DOHH2 (cell line): ENCODE measurements around the gene IL23R.

Experiments used
- H3F3A ChIP-seq: fragments of 200-600 bp; sonication (generic), shearing (Covaris generic); 2 replicates; pipeline ENCODE4 v1.6.0; 2016; ENCODE audit warnings: antibody characterized with exemption, mild to moderate bottlenecking; ENCODE audit not compliant: control insufficient read depth, insufficient read depth
- H3K27ac ChIP-seq: fragments of 200-600 bp; sonication (generic); 2 replicates; pipeline ENCODE4 v1.5.1; 2014; ENCODE audit warnings: low read depth, mild to moderate bottlenecking, low read length, moderate library complexity
- H3K27me3 ChIP-seq: fragments of 200-600 bp; sonication (generic); 2 replicates; pipeline ENCODE4 v1.6.1; 2014; ENCODE audit warnings: mild to moderate bottlenecking, low read length, mixed read lengths; ENCODE audit not compliant: control insufficient read depth
- H3K36me3 ChIP-seq: fragments of 200-600 bp; sonication (generic); 2 replicates; pipeline ENCODE4 v1.6.1; 2014; ENCODE audit warnings: mild to moderate bottlenecking, low read length, moderate library complexity, mixed read lengths; ENCODE audit not compliant: control insufficient read depth
- H3K4me1 ChIP-seq: fragments of 200-600 bp; sonication (generic); 2 replicates; pipeline ENCODE4 v1.6.1; 2014; ENCODE audit warnings: mild to moderate bottlenecking, low read length, mixed read lengths; ENCODE audit not compliant: control insufficient read depth
- H3K4me2 ChIP-seq: fragments of 200-600 bp; sonication (generic); 2 replicates; pipeline ENCODE4 v1.6.0; 2014; ENCODE audit warnings: mild to moderate bottlenecking, low read length, moderate library complexity
- H3K4me3 ChIP-seq: fragments of 200-600 bp; sonication (generic); 2 replicates; pipeline ENCODE4 v1.5.1; 2014; ENCODE audit warnings: mild to moderate bottlenecking, low read length, mixed read lengths
- H3K79me2 ChIP-seq: fragments of 200-600 bp; sonication (generic); 2 replicates; pipeline ENCODE4 v1.6.1; 2014; ENCODE audit warnings: mild to moderate bottlenecking, low read length, mixed read lengths; ENCODE audit not compliant: control insufficient read depth
- H3K9me2 ChIP-seq: fragments of 200-600 bp; sonication (generic); replicated peaks from 2 replicates; pipeline ENCODE4 v1.6.1; 2014; ENCODE audit warnings: mild to moderate bottlenecking, low read length, mixed read lengths; ENCODE audit not compliant: control insufficient read depth
- H3K9me3 ChIP-seq: fragments of 200-600 bp; sonication (generic); 2 replicates; pipeline ENCODE4 v1.6.1; 2014; ENCODE audit warnings: antibody characterized with exemption, low read length, mixed read lengths; ENCODE audit not compliant: control insufficient read depth, insufficient read depth
- H4K20me1 ChIP-seq: fragments of 200-600 bp; sonication (generic); 2 replicates; pipeline ENCODE4 v1.6.0; 2014; ENCODE audit warnings: low read depth, mild to moderate bottlenecking, antibody characterized with exemption, low read length, moderate library complexity; ENCODE audit not compliant: control insufficient read depth, insufficient read depth
- EZH2phosphoT487 ChIP-seq: fragments of 200-600 bp; sonication (generic); IDR thresholded peaks from 2 replicates; pipeline ENCODE4 v1.6.1; 2017; ENCODE audit warnings: borderline replicate concordance, mild to moderate bottlenecking, antibody characterized with exemption, low read length, moderate library complexity, mixed read lengths
- TF ChIP-seq, protein P1 (sequence below): fragments of 200-600 bp; sonication (generic); IDR thresholded peaks from one replicate; pipeline ENCODE4 v1.5.1; 2014; ENCODE audit warnings: antibody characterized with exemption, mild to moderate bottlenecking, low read depth, low read length; ENCODE audit not compliant: poor library complexity, severe bottlenecking

Gene IL23R

GRCh38 chr1:67170751-67171573 lies 4.7 kb downstream of the IL23R start:
- Histone ChIP-seq H3K9me3 (no peaks in the 10 kb centered on the region), H4K20me1 (no peaks in the 10 kb centered on the region), H3F3A (no peaks in the 10 kb centered on the region), H3K4me2 (no peak overlapping the region), H3K79me2 (no peaks in the 10 kb centered on the region), H3K4me1 (no peaks in the 10 kb centered on the region), H3K27me3 (no peaks in the 10 kb centered on the region), H3K36me3 (no peaks in the 10 kb centered on the region), H3K4me3 (no peak overlapping the region), H3K27ac (no peak overlapping the region), H3K9me2 (no peaks in the 10 kb centered on the region)
- TF ChIP-seq, protein P1, sequence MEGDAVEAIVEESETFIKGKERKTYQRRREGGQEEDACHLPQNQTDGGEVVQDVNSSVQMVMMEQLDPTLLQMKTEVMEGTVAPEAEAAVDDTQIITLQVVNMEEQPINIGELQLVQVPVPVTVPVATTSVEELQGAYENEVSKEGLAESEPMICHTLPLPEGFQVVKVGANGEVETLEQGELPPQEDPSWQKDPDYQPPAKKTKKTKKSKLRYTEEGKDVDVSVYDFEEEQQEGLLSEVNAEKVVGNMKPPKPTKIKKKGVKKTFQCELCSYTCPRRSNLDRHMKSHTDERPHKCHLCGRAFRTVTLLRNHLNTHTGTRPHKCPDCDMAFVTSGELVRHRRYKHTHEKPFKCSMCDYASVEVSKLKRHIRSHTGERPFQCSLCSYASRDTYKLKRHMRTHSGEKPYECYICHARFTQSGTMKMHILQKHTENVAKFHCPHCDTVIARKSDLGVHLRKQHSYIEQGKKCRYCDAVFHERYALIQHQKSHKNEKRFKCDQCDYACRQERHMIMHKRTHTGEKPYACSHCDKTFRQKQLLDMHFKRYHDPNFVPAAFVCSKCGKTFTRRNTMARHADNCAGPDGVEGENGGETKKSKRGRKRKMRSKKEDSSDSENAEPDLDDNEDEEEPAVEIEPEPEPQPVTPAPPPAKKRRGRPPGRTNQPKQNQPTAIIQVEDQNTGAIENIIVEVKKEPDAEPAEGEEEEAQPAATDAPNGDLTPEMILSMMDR: no peak
- no peak for TF ChIP-seq EZH2phosphoT487

- Histone ChIP-seq H3K9me3 (no peaks in the 10 kb centered on the region), H3K4me1 (no peaks in the 10 kb centered on the region), H3K79me2 (no peaks in the 10 kb centered on the region), H3K27me3 (no peaks in the 10 kb centered on the region), H3K4me3 (no peak overlapping the region), H3K36me3 (no peaks in the 10 kb centered on the region), H4K20me1 (no peaks in the 10 kb centered on the region), H3K27ac (no peak overlapping the region), H3K9me2 (no peaks in the 10 kb centered on the region), H3F3A (no peaks in the 10 kb centered on the region), H3K4me2 (no peak overlapping the region)
- TF ChIP-seq, protein P1: no peak
- no peak for TF ChIP-seq EZH2phosphoT487
Observed at GRCh38 chr1:67171574-67171955, 5.3 kb downstream of the IL23R start.

- TF ChIP-seq EZH2phosphoT487: no peak
- TF ChIP-seq, protein P1: no peak
- no peaks in the 10 kb centered on the region for H3K79me2 ChIP-seq
- no peaks in the 10 kb centered on the region for H3K27me3 ChIP-seq
- no peaks in the 10 kb centered on the region for H3K9me3 ChIP-seq
- no peak overlapping the region for H3K27ac ChIP-seq
- no peak overlapping the region for H3K4me2 ChIP-seq
- H3K36me3 ChIP-seq: no peaks in the 10 kb centered on the region
- no peak overlapping the region for H3K4me3 ChIP-seq
- H3F3A ChIP-seq: no peaks in the 10 kb centered on the region
- H3K4me1 ChIP-seq: no peaks in the 10 kb centered on the region
- no peaks in the 10 kb centered on the region for H3K9me2 ChIP-seq
- H4K20me1 ChIP-seq: no peaks in the 10 kb centered on the region
Observed at GRCh38 chr1:67171978-67172377, 5.7 kb downstream of the IL23R start.
